ENCODE data around the gene GINS1. TPM values are rescaled to one million over a fixed set of nuclear protein-coding genes. Genes with fewer than 3 reads are reported as not detected.

The GINS1 gene
- total and polyA plus RNA-seq, 2 of the 8 experiments (the other 6 are each of a cell fraction or from before 2014, with no cell fraction given), result 44.7 to 68.4 TPM

GRCh38 chr20:25394996-25395395, 12.5 kb upstream of the GINS1 start:
- Histone ChIP-seq H3K27me3 (replicated peaks in 1 of 4; ENCODE audit: control insufficient read depth in 3 of 4, extremely low read depth in 1 of 4, insufficient read depth in 3 of 4, low read length in 3 of 4) (no peaks in the 10 kb centered on the region), H3K9ac (replicated peaks in 1 of 4; ENCODE audit: extremely low read depth in 1 of 4, low read depth in 3 of 4, low read length in 3 of 4) (no peak overlapping the region), H3K4ac (replicated peaks; ENCODE audit: insufficient read length, low read depth, low read length) (no peak overlapping the region), H3K9me3 (ENCODE audit: insufficient read depth in 2 of 2, low read depth in 1 of 2, low read length in 1 of 2) (no peaks in the 10 kb centered on the region), H4K8ac (ENCODE audit: extremely low read depth, insufficient read depth, low read length) (no peak overlapping the region), H2BK15ac (ENCODE audit: low read length) (no peak overlapping the region), H2BK120ac (replicated peaks; ENCODE audit: low read depth, low read length) (no peak overlapping the region), H3K4me2 (ENCODE audit: insufficient read depth in 1 of 2, low read depth in 2 of 2, low read length in 2 of 2) (no peak overlapping the region), H3K23me2 (ENCODE audit: low read depth, low read length) (peaks cover 2% of the 10 kb centered on the region; the same call in 1 of the 2 replicates), H3K79me1 (ENCODE audit: low read depth, low read length) (no peaks in the 10 kb centered on the region), H3K23ac (ENCODE audit: insufficient read length) (no peak overlapping the region), H3K79me2 (ENCODE audit: control insufficient read depth in 1 of 2, insufficient read depth in 2 of 2, low read length in 2 of 2) (peaks cover 0 to 2% of the 10 kb centered on the region in 2 experiments; a peak in 1 of 4 replicates), H4K91ac (replicated peaks; ENCODE audit: insufficient read length, low read length) (no peak overlapping the region), H3K4me1 (replicated peaks in 1 of 4; ENCODE audit: control insufficient read depth in 3 of 4, insufficient read depth in 4 of 4, low read length in 3 of 4) (no peaks in the 10 kb centered on the region; a peak in 1 of 7 replicates), H4K20me1 (replicated peaks in 1 of 2; ENCODE audit: control insufficient read depth in 1 of 2, insufficient read depth in 2 of 2, low read length in 2 of 2) (no peaks in the 10 kb centered on the region), H3K36me3 (ENCODE audit: control insufficient read depth in 2 of 4, insufficient read depth in 4 of 4, low read length in 3 of 4) (no peaks in the 10 kb centered on the region), H2AK5ac (ENCODE audit: low read depth, low read length) (no peak overlapping the region), H2BK12ac (ENCODE audit: low read depth, low read length) (no peak overlapping the region), H4K5ac (ENCODE audit: insufficient read length, low read depth, low read length) (no peak overlapping the region), H3K14ac (ENCODE audit: insufficient read length) (no peak overlapping the region), H3K4me3 (ENCODE audit: extremely low read depth in 1 of 4, insufficient read depth in 2 of 4, low read depth in 3 of 4, low read length in 4 of 4) (no peak overlapping the region), H2BK20ac (ENCODE audit: low read length) (no peak overlapping the region), H3K27ac (ENCODE audit: low read depth, low read length) (no peak overlapping the region), H3K18ac (ENCODE audit: extremely low read depth, low read length) (no peak overlapping the region), H2AFZ (ENCODE audit: low read length) (no peak overlapping the region), H2BK5ac (ENCODE audit: low read depth, low read length) (no peak overlapping the region), H3K56ac (replicated peaks; ENCODE audit: insufficient read length, low read depth, low read length) (no peak overlapping the region)
- POLR2A ChIA-PET (ENCODE audit: partially characterized antibody), result interaction anchor here (6.0 kb wide), 1 partner anchor 13 kb away, joined by 33 read pairs; the partner anchor contains the start of gene GINS1
- WGBS, 2 experiments (ENCODE audit: extremely low coverage in 1 of 2, insufficient coverage in 1 of 2, insufficient read length in 1 of 2, insufficient replicate concordance in 2 of 2, low coverage in 1 of 2, low lambda C conversion rate in 2 of 2, missing lambda C conversion rate in 1 of 2), result 92% methylated on average over 6 of the region's 6 CpGs; no CpG with 5 or more reads in 1 of the 2 experiments
- CTCF ChIA-PET (ENCODE audit: partially characterized antibody), result interaction anchor here (1.1 to 8.0 kb wide), 4 partner anchors 42 to 100 kb away, joined by 3 to 79 read pairs (median 6); no protein-coding TSS in a partner anchor
- DNase-seq (ENCODE audit: low read depth in 1 of 2, low spot score in 2 of 2) (no peak), FAIRE-seq (no peak)
- TF ChIP-seq BRCA1 (IDR thresholded peaks at IDR 0.05; ENCODE audit: low read depth, low read length) (no peak), TAF7 (optimal IDR thresholded peaks at IDR 0.05; ENCODE audit: borderline replicate concordance, low read depth, low read length) (no peak), TAF1 (IDR thresholded peaks at IDR 0.05; ENCODE audit: low read depth, low read length) (no peak), BCL11A (IDR thresholded peaks at IDR 0.05; ENCODE audit: low read depth in 2 of 2, low read length in 2 of 2) (no peak), NANOG (IDR thresholded peaks at IDR 0.05; ENCODE audit: insufficient read depth, low read depth, low read length, poor library complexity, severe bottlenecking) (no peak), EZH2 (IDR thresholded peaks at IDR 0.05; ENCODE audit: low read depth, low read length, severe bottlenecking) (no peak), CHD2 (IDR thresholded peaks at IDR 0.05; ENCODE audit: low read length) (no peak), SIRT6 (IDR thresholded peaks at IDR 0.05; ENCODE audit: low read length) (no peak), EP300 (IDR thresholded peaks at IDR 0.05; ENCODE audit: borderline replicate concordance in 1 of 2, low read depth in 2 of 2, low read length in 2 of 2) (no peak), SIX5 (IDR thresholded peaks at IDR 0.05; ENCODE audit: low read depth, low read length) (no peak), E2F6 (IDR thresholded peaks at IDR 0.05) (no peak), USF2 (IDR thresholded peaks at IDR 0.05; ENCODE audit: low read length) (no peak), SP4 (IDR thresholded peaks at IDR 0.05; ENCODE audit: low read length) (no peak)

Data from H1 (cell line).